Common myeloid progenitor, CD34-positive (primary cell): ENCODE data around the gene CALHM4.

Source experiments
- CTCF ChIA-PET: fragments of 350-600 bp; sonication (Branson Sonifier 250); formaldehyde crosslinking; loops from one replicate; lab custom pipeline; 2021; ENCODE audit warnings: antibody characterized with exemption; lab: Charles Lee
- POLR2A ChIA-PET: fragments of 350-600 bp; sonication (Branson Sonifier 250); formaldehyde crosslinking; loops from one replicate; lab custom pipeline; 2021; ENCODE audit warnings: antibody characterized with exemption; lab: Charles Lee
- DNase-seq, 3 donors: peaks; one replicate each; pipeline versions ENCODE4 v3.0.0 to v3.0.0-alpha.2; 2013
- H3K27ac ChIP-seq, 2 experiments: 1 replicate in 1 of 2; 2 replicates in 1 of 2; pipeline ENCODE4 v1.7.0; 2013; ENCODE audit warnings: inconsistent platforms in 2 of 2, low read length in 2 of 2, mild to moderate bottlenecking in 2 of 2, low read depth in 1 of 2, moderate library complexity in 1 of 2; ENCODE audit not compliant: severe bottlenecking in 2 of 2, insufficient read depth in 1 of 2, poor library complexity in 1 of 2
- H3K27me3 ChIP-seq, 5 experiments: replicated peaks in 2 of 5; 1 replicate in 3 of 5; 2 replicates in 2 of 5; pipeline versions ENCODE4 v1.6.1 to v1.7.0; 2013; ENCODE audit warnings: low read length in 4 of 5, mild to moderate bottlenecking in 2 of 5, moderate library complexity in 2 of 5, inconsistent platforms in 1 of 5; ENCODE audit not compliant: insufficient read depth in 5 of 5, control insufficient read depth in 4 of 5
- H3K36me3 ChIP-seq, 4 experiments: 1 replicate in 2 of 4; 2 replicates in 2 of 4; pipeline versions ENCODE4 v1.6.1 to v1.7.0; 2013; ENCODE audit warnings: low read length in 3 of 4, control low read depth in 1 of 4, mild to moderate bottlenecking in 1 of 4; ENCODE audit not compliant: control insufficient read depth in 4 of 4, insufficient read depth in 4 of 4
- H3K4me1 ChIP-seq, 4 experiments: 1 replicate in 3 of 4; 2 replicates in 1 of 4; pipeline versions ENCODE4 v1.6.1 to v1.7.1; 2013; ENCODE audit warnings: low read length in 3 of 4, mild to moderate bottlenecking in 3 of 4, control low read depth in 1 of 4, inconsistent platforms in 1 of 4, moderate library complexity in 1 of 4; ENCODE audit not compliant: control insufficient read depth in 4 of 4, insufficient read depth in 4 of 4; ENCODE audit errors: control extremely low read depth in 1 of 4
- H3K4me3 ChIP-seq, 7 experiments: 1 replicate in 4 of 7; 2 replicates in 3 of 7; pipeline versions ENCODE4 v1.5.1 to v1.7.0; 2013; ENCODE audit warnings: mild to moderate bottlenecking in 7 of 7, low read length in 6 of 7, moderate library complexity in 6 of 7, inconsistent platforms in 2 of 7, low read depth in 2 of 7, control low read depth in 1 of 7; ENCODE audit not compliant: insufficient read depth in 4 of 7, control insufficient read depth in 1 of 7; ENCODE audit errors: extremely low read depth in 1 of 7
- H3K9me3 ChIP-seq, 5 experiments: 1 replicate in 4 of 5; 2 replicates in 1 of 5; pipeline versions ENCODE4 v1.6.1 to v1.7.1; 2013; ENCODE audit warnings: low read length in 4 of 5, mild to moderate bottlenecking in 2 of 5, inconsistent platforms in 1 of 5, low read depth in 1 of 5, moderate library complexity in 1 of 5; ENCODE audit not compliant: control insufficient read depth in 4 of 5, insufficient read depth in 2 of 5; ENCODE audit errors: control extremely low read depth in 1 of 5
- WGBS: methylation state at CpG from one replicate; pipeline ENCODE4 v1.1.5; 2013; ENCODE audit not compliant: insufficient coverage; 5-methylcytosine and 5-hydroxymethylcytosine counted together

The CALHM4 gene

DNA sequence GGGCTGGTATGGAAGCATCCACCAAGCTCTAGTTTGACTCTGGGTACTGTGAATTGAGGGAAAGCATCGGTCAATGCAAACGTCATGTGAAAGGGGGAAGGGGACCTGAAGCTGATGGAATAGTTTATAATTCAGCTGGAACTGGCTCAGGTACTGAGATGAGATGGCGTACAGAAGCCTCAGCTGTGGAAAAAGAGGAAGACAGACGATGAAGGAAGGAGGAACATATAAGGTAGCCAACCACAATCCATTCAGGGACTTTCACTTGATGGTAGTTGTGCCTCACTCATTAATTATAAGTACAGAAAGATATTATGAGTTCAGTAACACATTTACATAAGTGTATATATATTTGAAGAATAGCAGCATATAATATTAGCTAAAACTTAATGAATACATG, 39.4 kb upstream of the CALHM4 start:
- CTCF ChIA-PET, result interaction anchor here (1.1 to 2.0 kb wide), 7 partner anchors 9 to 245 kb away, joined by 3 to 9 read pairs (median 4); no protein-coding TSS in a partner anchor
- peak in 2 of 3 donors; percentile 45 to 48 for DNase-seq
- H3K36me3 ChIP-seq, result no peaks in the 10 kb centered on the region
- H3K9me3 ChIP-seq, result peaks cover 0 to 3% (median 0%) of the 10 kb centered on the region in 5 experiments
- 80% methylated on average over 2 of the region's 4 CpGs for WGBS
- H3K4me3 ChIP-seq, result no peak overlapping the region
- H3K27me3 ChIP-seq, result no peaks in the 10 kb centered on the region
- peaks cover 0 to 3% (median 0%) of the 10 kb centered on the region in 4 experiments for H3K4me1 ChIP-seq
- H3K27ac ChIP-seq, result no peak overlapping the region
- POLR2A ChIA-PET, result no interaction called here

DNA sequence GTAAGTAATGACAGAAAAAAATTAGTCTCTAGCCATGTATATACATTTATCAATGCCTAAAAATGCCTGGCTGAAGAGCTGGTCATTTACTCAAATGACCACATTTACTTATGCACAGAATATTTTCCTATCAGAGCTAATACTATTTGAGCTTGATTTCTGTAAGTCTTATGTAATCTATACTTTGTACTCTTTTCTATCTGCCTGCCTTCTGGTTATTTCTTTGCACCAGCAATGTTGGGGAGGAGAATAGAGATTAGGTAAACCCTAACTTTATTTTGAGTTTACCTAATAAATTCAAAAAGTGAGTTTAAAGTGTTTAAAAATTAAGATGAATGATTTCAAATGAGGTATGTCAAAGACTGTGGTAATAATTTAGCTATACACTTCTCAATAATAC, 38.4 kb upstream of the CALHM4 start:
- Histone ChIP-seq H3K4me3 (no peak overlapping the region), H3K9me3 (no peaks in the 10 kb centered on the region), H3K4me1 (peaks cover 0 to 3% (median 0%) of the 10 kb centered on the region in 4 experiments), H3K27ac (no peak overlapping the region), H3K36me3 (no peaks in the 10 kb centered on the region), H3K27me3 (no peaks in the 10 kb centered on the region)
- CTCF ChIA-PET, result interaction anchor here (0.8 to 2.0 kb wide), 10 partner anchors 15 to 227 kb away, joined by 3 to 9 read pairs (median 4); no protein-coding TSS in a partner anchor
- POLR2A ChIA-PET, result no interaction called here
- no peak for DNase-seq

DNA sequence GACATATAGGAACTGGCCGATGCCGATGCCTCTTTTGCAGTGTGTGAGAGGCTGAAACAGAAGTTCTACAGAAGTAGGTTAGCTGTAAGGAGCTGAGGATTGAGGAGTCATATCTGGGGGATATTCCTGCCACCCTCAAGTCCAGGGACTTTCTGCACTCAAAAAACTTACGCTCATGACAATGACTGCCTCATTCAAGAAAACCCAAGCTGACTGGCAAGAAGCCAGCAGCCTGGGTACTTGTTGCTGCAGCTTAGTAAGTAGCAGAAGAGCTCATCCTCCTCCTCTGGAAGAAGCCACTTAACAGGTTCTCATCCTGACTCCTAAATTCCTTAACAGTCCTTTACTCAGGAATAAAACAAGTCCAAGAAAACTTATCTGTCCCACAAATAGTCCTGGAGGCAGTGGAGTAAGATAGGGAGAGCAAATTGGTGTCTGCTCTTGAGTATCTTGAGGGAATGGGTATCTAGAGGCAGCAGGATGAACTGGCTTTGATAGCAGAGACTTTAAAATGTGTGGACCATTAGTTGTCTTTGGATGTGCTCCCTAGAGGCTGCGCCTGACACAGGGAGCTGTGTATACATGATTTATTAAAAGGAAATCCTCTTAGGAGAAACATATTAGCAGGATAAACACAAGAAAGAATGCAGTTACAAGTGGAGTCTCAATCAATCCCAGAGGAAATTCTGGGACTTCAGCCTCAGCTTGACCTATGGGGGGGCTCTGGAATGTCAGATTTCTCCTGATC, 34.8 kb upstream of the CALHM4 start:
- peak in 2 of 3 donors; percentile 26 to 28 for DNase-seq
- Histone ChIP-seq H3K4me1 (peaks cover 0 to 3% (median 0%) of the 10 kb centered on the region in 4 experiments), H3K4me3 (no peak overlapping the region), H3K27ac (no peak overlapping the region), H3K27me3 (no peaks in the 10 kb centered on the region), H3K36me3 (no peaks in the 10 kb centered on the region), H3K9me3 (no peaks in the 10 kb centered on the region)
- POLR2A ChIA-PET, result no interaction called here
- CTCF ChIA-PET, result interaction anchor here (1.0 to 1.8 kb wide), 4 partner anchors 14 to 195 kb away, joined by 3 to 5 read pairs (median 4); no protein-coding TSS in a partner anchor
- WGBS, result 84% methylated on average over 4 of the region's 4 CpGs

DNA sequence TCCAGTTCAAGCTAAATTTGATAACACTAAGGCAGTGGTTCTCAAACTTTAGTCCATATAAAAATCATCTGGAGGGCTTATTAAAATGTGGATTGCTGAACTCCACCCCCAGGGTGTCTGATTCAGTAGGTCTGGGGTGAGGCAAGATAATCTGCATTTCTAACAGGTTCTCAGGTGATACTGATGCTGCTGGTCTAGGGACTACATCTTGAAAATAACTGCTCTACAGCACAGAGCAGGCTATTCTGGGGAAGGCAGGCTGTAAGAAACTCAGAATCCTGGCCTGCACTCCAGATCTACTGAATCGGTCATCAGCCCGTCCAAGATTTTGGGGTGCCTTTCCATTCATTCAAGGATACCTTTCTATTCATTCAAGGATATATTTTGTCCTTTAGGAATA, 30.7 kb upstream of the CALHM4 start:
- no peak for DNase-seq
- Histone ChIP-seq H3K27ac (no peak overlapping the region), H3K9me3 (no peaks in the 10 kb centered on the region), H3K27me3 (no peaks in the 10 kb centered on the region), H3K4me1 (no peaks in the 10 kb centered on the region), H3K36me3 (no peaks in the 10 kb centered on the region), H3K4me3 (no peak overlapping the region)
- ChIA-PET POLR2A (no interaction called here), CTCF (interaction anchor here (0.6 to 2.4 kb wide), 6 partner anchors 9 to 303 kb away, joined by 3 to 8 read pairs (median 4); no protein-coding TSS in a partner anchor)
- no CpG with 5 or more reads among the region's 2 CpGs for WGBS

DNA sequence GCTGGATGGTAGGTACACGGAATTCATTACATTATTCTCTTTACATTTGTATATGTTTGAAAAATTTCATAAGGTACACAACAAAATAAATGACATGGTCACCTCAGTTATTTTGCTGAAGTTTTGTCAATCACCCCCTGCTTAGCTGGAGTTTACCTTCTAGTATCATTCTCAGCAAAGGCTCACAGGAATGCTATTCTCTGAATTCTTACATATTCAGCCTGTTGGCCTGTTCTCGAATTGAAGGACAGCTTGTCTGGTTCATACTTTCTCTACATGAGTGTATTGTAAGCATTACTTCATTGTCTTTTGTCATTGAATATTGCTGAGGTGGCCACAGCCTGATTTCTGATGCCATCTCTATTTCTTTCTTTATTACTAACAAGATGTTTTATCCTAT, 29.3 kb upstream of the CALHM4 start:
- ChIA-PET POLR2A (interaction anchor here (0.6 kb wide), 1 partner anchor 246 kb away, joined by 3 read pairs; no protein-coding TSS in a partner anchor), CTCF (interaction anchor here (0.8 kb wide), 2 partner anchors 9 to 78 kb away, joined by 3 to 4 read pairs; no protein-coding TSS in a partner anchor)
- Histone ChIP-seq H3K27ac (no peak overlapping the region), H3K4me1 (peaks cover 0 to under 1% (median under 1%) of the 10 kb centered on the region in 4 experiments), H3K27me3 (no peaks in the 10 kb centered on the region), H3K9me3 (no peaks in the 10 kb centered on the region), H3K4me3 (no peak overlapping the region), H3K36me3 (no peaks in the 10 kb centered on the region)
- DNase-seq, result no peak
- 100% methylated on average over 1 of the region's 2 CpGs for WGBS

DNA sequence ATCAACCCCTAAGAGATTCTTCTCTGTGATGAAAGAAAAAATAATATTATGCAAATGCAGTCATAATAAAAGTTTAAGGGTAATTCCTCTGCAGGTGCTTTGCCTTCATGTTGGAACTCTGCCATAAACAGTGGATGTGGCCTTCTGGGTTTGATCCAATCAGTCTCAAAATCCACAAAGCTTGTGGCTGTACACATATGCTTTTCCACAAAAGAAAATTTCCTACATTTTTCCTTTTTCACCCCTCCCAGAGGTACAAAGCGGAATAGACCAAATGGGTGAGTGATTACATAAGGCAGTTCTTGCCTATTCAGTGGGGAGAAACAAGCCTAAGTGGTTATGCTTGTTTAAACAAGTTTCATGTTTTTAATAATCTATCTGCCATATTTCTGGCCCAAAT, 25.4 kb upstream of the CALHM4 start:
- WGBS, result no CpG with 5 or more reads among the region's 1 CpG
- no peaks in the 10 kb centered on the region for H3K9me3 ChIP-seq
- CTCF ChIA-PET, result no interaction called here
- peaks cover 0 to 9% (median 2%) of the 10 kb centered on the region in 4 experiments for H3K4me1 ChIP-seq
- POLR2A ChIA-PET, result no interaction called here
- H3K27me3 ChIP-seq, result no peaks in the 10 kb centered on the region
- no peak overlapping the region for H3K27ac ChIP-seq
- H3K36me3 ChIP-seq, result no peaks in the 10 kb centered on the region
- H3K4me3 ChIP-seq, result no peak overlapping the region
- no peak for DNase-seq

DNA sequence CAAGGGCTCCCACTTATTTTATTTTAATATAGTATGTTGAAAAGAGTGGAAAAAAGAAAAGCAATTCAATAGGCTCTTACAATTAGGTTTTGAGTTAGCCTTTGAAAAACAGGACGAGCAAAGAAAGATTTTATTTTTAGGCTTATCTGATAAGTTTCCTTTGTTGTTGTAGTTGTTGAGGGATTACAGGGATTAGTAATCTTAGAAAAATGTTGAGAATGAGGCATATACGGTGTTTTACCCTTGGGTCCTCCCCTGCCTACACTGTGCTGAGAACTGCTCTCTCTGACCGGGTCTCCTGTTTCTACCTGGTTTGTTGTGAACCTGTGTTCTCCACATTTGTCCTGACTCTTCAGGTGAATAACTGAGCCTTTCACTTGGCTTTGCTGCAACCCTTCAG, 24.8 kb upstream of the CALHM4 start:
- no peak for DNase-seq
- peaks cover 0 to 9% (median 2%) of the 10 kb centered on the region in 4 experiments for H3K4me1 ChIP-seq
- POLR2A ChIA-PET, result no interaction called here
- no peaks in the 10 kb centered on the region for H3K27me3 ChIP-seq
- 91% methylated on average over 3 of the region's 3 CpGs for WGBS
- H3K9me3 ChIP-seq, result no peaks in the 10 kb centered on the region
- H3K4me3 ChIP-seq, result no peak overlapping the region
- H3K36me3 ChIP-seq, result no peaks in the 10 kb centered on the region
- no peak overlapping the region for H3K27ac ChIP-seq
- CTCF ChIA-PET, result interaction anchor here (0.8 to 1.2 kb wide), 3 partner anchors 13 to 239 kb away, joined by 3 to 4 read pairs (median 3); no protein-coding TSS in a partner anchor
